ENCODE measurements around the gene OBP2B. TPM values are rescaled to one million over a fixed set of nuclear protein-coding genes. Genes with fewer than 3 reads are reported as not detected.

Gene OBP2B
- total and polyA plus RNA-seq, 2 experiments from 2014 or later = not detected

GRCh38 chr9:133253268-133253667 lies 44.2 kb upstream of the OBP2B start:
- Histone ChIP-seq H3F3A (replicated peaks; ENCODE audit: low read depth) (no peaks in the 10 kb centered on the region), H3K27me3 (ENCODE audit: insufficient read depth) (no peaks in the 10 kb centered on the region)

DNA sequence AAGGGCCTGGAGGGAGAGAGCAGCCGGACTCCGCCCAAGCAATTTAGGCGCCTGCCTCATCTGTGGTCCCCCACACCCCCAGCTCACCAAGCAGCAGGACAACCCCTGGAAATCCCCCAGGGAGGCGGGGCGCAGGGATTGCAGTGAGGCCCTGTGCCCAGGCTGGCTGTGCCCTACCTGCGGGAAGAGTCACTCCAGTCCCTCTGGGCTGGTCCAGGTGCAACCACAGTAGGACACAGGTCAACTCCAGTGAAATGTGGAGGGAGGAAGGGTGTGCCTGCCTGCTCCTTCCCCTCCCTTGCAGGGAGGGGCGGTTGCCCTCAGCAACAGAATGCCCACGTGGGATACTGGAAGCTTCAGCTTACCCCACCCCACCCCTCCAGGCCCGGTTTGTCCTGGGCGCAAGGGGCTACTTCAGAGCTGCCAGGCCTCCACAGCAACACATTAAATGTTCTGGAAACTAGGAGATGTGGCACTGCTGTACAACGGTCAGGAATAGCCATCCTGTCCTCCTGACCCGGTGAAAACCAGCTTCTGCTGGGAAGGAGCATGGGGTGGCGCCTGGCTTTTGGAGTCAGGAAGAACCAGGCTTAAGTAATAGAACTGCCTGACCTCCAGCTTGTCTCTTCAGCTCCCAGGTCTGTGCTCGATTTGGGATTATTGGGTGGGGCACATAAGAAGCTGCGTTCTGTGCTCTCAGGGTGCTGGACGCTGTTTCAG lies 43.4 kb upstream of the OBP2B start:
- Mint-ChIP-seq H3K9me3 (no peaks in the 10 kb centered on the region), H3K27me3 (ENCODE audit: insufficient read depth, low read depth, poor library complexity) (peaks cover 17% of the 10 kb centered on the region), H3K4me1 (peaks cover 6% of the 10 kb centered on the region), H3K4me3 (no peak overlapping the region), H3K27ac (no peak overlapping the region), H3K36me3 (ENCODE audit: low read depth) (no peaks in the 10 kb centered on the region)
- TF ChIP-seq ZNF331 (CRISPR knock-in tag; IDR thresholded peaks at IDR 0.05; ENCODE audit: low read depth) = no peak
- TF ChIP-seq POLR2AphosphoS5 (IDR thresholded peaks at IDR 0.05; ENCODE audit: low read depth) = no peak
- no peak for TF ChIP-seq ZNF114 (CRISPR knock-in tag; IDR thresholded peaks at IDR 0.05)
- TF ChIP-seq ZNF462 (CRISPR knock-in tag; IDR thresholded peaks at IDR 0.05) = no peak
- no peak for TF ChIP-seq JUNB (IDR thresholded peaks at IDR 0.05; ENCODE audit: unreplicated experiment)
- no peak for TF ChIP-seq STAT1 (IDR thresholded peaks at IDR 0.05; ENCODE audit: unreplicated experiment)
- TF ChIP-seq NANOG (IDR thresholded peaks at IDR 0.05; ENCODE audit: borderline replicate concordance) = no peak
- no peak for TF ChIP-seq EZH2phosphoT487 (IDR thresholded peaks at IDR 0.05; ENCODE audit: unreplicated experiment)
- TF ChIP-seq EZH2 (IDR thresholded peaks at IDR 0.05; ENCODE audit: low read depth, unreplicated experiment) = no peak
- TF ChIP-seq CREB1 (CRISPR knock-in tag; IDR thresholded peaks at IDR 0.05; ENCODE audit: low read depth) = no peak
- TF ChIP-seq, protein P1, sequence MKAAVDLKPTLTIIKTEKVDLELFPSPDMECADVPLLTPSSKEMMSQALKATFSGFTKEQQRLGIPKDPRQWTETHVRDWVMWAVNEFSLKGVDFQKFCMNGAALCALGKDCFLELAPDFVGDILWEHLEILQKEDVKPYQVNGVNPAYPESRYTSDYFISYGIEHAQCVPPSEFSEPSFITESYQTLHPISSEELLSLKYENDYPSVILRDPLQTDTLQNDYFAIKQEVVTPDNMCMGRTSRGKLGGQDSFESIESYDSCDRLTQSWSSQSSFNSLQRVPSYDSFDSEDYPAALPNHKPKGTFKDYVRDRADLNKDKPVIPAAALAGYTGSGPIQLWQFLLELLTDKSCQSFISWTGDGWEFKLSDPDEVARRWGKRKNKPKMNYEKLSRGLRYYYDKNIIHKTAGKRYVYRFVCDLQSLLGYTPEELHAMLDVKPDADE (IDR thresholded peaks at IDR 0.05) = no peak
- Histone ChIP-seq H3K36me3 (ENCODE audit: insufficient read depth) (no peaks in the 10 kb centered on the region), H3F3A (replicated peaks; ENCODE audit: low read depth) (no peaks in the 10 kb centered on the region), H3K4me1 (ENCODE audit: insufficient read depth) (no peaks in the 10 kb centered on the region), H3K4me2 (no peak overlapping the region), H3K27me3 (ENCODE audit: insufficient read depth) (no peaks in the 10 kb centered on the region), H4K20me1 (replicated peaks; ENCODE audit: insufficient read depth) (no peaks in the 10 kb centered on the region), H3K4me3 (no peak overlapping the region), H3K27ac (ENCODE audit: low read depth) (no peak overlapping the region), H2AFZ (no peak overlapping the region), H3K79me2 (replicated peaks; ENCODE audit: insufficient read depth) (no peaks in the 10 kb centered on the region), H3K9me2 (ENCODE audit: insufficient read depth) (no peaks in the 10 kb centered on the region)
- peak; percentile 34; the same call in 1 of the 3 replicates for ATAC-seq
- DNase-seq (ENCODE audit: low spot score) = no peak

More at GRCh38 chr9:133253268-133253667, 44.2 kb upstream of the OBP2B start:
- Mint-ChIP-seq H3K4me3 (no peak overlapping the region), H3K36me3 (ENCODE audit: low read depth) (no peaks in the 10 kb centered on the region), H3K9me3 (no peaks in the 10 kb centered on the region), H3K27ac (no peak overlapping the region), H3K27me3 (ENCODE audit: insufficient read depth, low read depth, poor library complexity) (peaks cover 17% of the 10 kb centered on the region), H3K4me1 (peaks cover 10% of the 10 kb centered on the region)
- H4K20me1 ChIP-seq (replicated peaks; ENCODE audit: insufficient read depth) = no peaks in the 10 kb centered on the region
- no peak overlapping the region for H3K27ac ChIP-seq (ENCODE audit: low read depth)
- no peaks in the 10 kb centered on the region for H3K9me2 ChIP-seq (ENCODE audit: insufficient read depth)
- H3K4me3 ChIP-seq = no peak overlapping the region
- H3K4me1 ChIP-seq (ENCODE audit: insufficient read depth) = no peaks in the 10 kb centered on the region; the same call in 1 of the 2 replicates
- H3K36me3 ChIP-seq (ENCODE audit: insufficient read depth) = no peaks in the 10 kb centered on the region
- no peak for ATAC-seq
- no peaks in the 10 kb centered on the region for H3K79me2 ChIP-seq (replicated peaks; ENCODE audit: insufficient read depth)
- no peak overlapping the region for H3K4me2 ChIP-seq
- TF ChIP-seq EZH2phosphoT487 (IDR thresholded peaks at IDR 0.05; ENCODE audit: unreplicated experiment) = no peak
- no peak overlapping the region for H2AFZ ChIP-seq
- no peak for DNase-seq (ENCODE audit: low spot score)

Data from GM23338 (cell line).